ENCODE data around the gene OTOG.

Gene OTOG

GRCh38 chr11:17556999-17557398, 9.9 kb downstream of the OTOG start:
- Histone ChIP-seq H3K27me3 (ENCODE audit: control insufficient read depth in 5 of 5, insufficient read depth in 4 of 5, low read length in 5 of 5) (peaks cover 0 to 30% (median 18%) of the 10 kb centered on the region in 5 donors), H3K9me3 (ENCODE audit: control insufficient read depth in 5 of 5, low read length in 5 of 5) (no peaks in the 10 kb centered on the region), H3K27ac (ENCODE audit: low read depth, low read length) (no peak overlapping the region), H3K9ac (ENCODE audit: low read length in 5 of 5) (no peak overlapping the region), H3K36me3 (ENCODE audit: control insufficient read depth in 5 of 5, insufficient read depth in 5 of 5, low read length in 5 of 5) (no peaks in the 10 kb centered on the region), H3K4me3 (ENCODE audit: low read depth in 1 of 5, low read length in 5 of 5) (no peak overlapping the region), H3K4me1 (ENCODE audit: control insufficient read depth in 5 of 5, insufficient read depth in 5 of 5, low read length in 5 of 5) (no peaks in the 10 kb centered on the region)

- Histone ChIP-seq H3K9ac (ENCODE audit: low read length in 5 of 5) (no peak overlapping the region), H3K9me3 (ENCODE audit: control insufficient read depth in 5 of 5, low read length in 5 of 5) (no peaks in the 10 kb centered on the region), H3K36me3 (ENCODE audit: control insufficient read depth in 5 of 5, insufficient read depth in 5 of 5, low read length in 5 of 5) (no peaks in the 10 kb centered on the region), H3K27ac (ENCODE audit: low read depth, low read length) (no peak overlapping the region), H3K4me1 (ENCODE audit: control insufficient read depth in 5 of 5, insufficient read depth in 5 of 5, low read length in 5 of 5) (no peaks in the 10 kb centered on the region), H3K27me3 (ENCODE audit: control insufficient read depth in 5 of 5, insufficient read depth in 4 of 5, low read length in 5 of 5) (peaks cover 0 to 23% (median 18%) of the 10 kb centered on the region in 5 donors), H3K4me3 (ENCODE audit: low read depth in 1 of 5, low read length in 5 of 5) (no peak overlapping the region)
Measured at GRCh38 chr11:17558025-17558780, 11.1 kb downstream of the OTOG start.

GRCh38 chr11:17558916-17559315, 11.9 kb downstream of the OTOG start:
- H3K27ac ChIP-seq (ENCODE audit: low read depth, low read length), result no peak overlapping the region
- H3K4me3 ChIP-seq (ENCODE audit: low read depth in 1 of 5, low read length in 5 of 5), result no peak overlapping the region
- H3K4me1 ChIP-seq (ENCODE audit: control insufficient read depth in 5 of 5, insufficient read depth in 5 of 5, low read length in 5 of 5), result no peaks in the 10 kb centered on the region
- H3K36me3 ChIP-seq (ENCODE audit: control insufficient read depth in 5 of 5, insufficient read depth in 5 of 5, low read length in 5 of 5), result no peaks in the 10 kb centered on the region
- no peak overlapping the region for H3K9ac ChIP-seq (ENCODE audit: low read length in 5 of 5)
- H3K27me3 ChIP-seq (ENCODE audit: control insufficient read depth in 5 of 5, insufficient read depth in 4 of 5, low read length in 5 of 5), result peaks cover 0 to 20% (median 18%) of the 10 kb centered on the region in 5 donors
- H3K9me3 ChIP-seq (ENCODE audit: control insufficient read depth in 5 of 5, low read length in 5 of 5), result no peaks in the 10 kb centered on the region

- H3K36me3 ChIP-seq (ENCODE audit: control insufficient read depth in 5 of 5, insufficient read depth in 5 of 5, low read length in 5 of 5), result no peaks in the 10 kb centered on the region
Measured at GRCh38 chr11:17559341-17560087, 12.5 kb downstream of the OTOG start.

GRCh38 chr11:17560281-17561110, 13.4 kb downstream of the OTOG start:
- Histone ChIP-seq H3K9me3 (ENCODE audit: control insufficient read depth in 5 of 5, low read length in 5 of 5) (no peaks in the 10 kb centered on the region), H3K27me3 (ENCODE audit: control insufficient read depth in 5 of 5, insufficient read depth in 4 of 5, low read length in 5 of 5) (peaks cover 0 to 20% (median 15%) of the 10 kb centered on the region in 5 donors), H3K9ac (ENCODE audit: low read length in 5 of 5) (no peak overlapping the region), H3K4me3 (ENCODE audit: low read depth in 1 of 5, low read length in 5 of 5) (no peak overlapping the region), H3K36me3 (ENCODE audit: control insufficient read depth in 5 of 5, insufficient read depth in 5 of 5, low read length in 5 of 5) (no peaks in the 10 kb centered on the region), H3K4me1 (ENCODE audit: control insufficient read depth in 5 of 5, insufficient read depth in 5 of 5, low read length in 5 of 5) (no peaks in the 10 kb centered on the region), H3K27ac (ENCODE audit: low read depth, low read length) (no peak overlapping the region)

More at GRCh38 chr11:17559341-17560087, 12.5 kb downstream of the OTOG start:
- Histone ChIP-seq H3K9me3 (ENCODE audit: control insufficient read depth in 5 of 5, low read length in 5 of 5) (no peaks in the 10 kb centered on the region), H3K4me1 (ENCODE audit: control insufficient read depth in 5 of 5, insufficient read depth in 5 of 5, low read length in 5 of 5) (no peaks in the 10 kb centered on the region), H3K4me3 (ENCODE audit: low read depth in 1 of 5, low read length in 5 of 5) (no peak overlapping the region), H3K27me3 (ENCODE audit: control insufficient read depth in 5 of 5, insufficient read depth in 4 of 5, low read length in 5 of 5) (peaks cover 0 to 20% (median 16%) of the 10 kb centered on the region in 5 donors), H3K9ac (ENCODE audit: low read length in 5 of 5) (no peak overlapping the region), H3K27ac (ENCODE audit: low read depth, low read length) (no peak overlapping the region)

- H3K4me3 ChIP-seq (ENCODE audit: low read depth in 1 of 5, low read length in 5 of 5), result no peak overlapping the region
- peaks cover 0 to 20% (median 15%) of the 10 kb centered on the region in 5 donors for H3K27me3 ChIP-seq (ENCODE audit: control insufficient read depth in 5 of 5, insufficient read depth in 4 of 5, low read length in 5 of 5)
- no peaks in the 10 kb centered on the region for H3K4me1 ChIP-seq (ENCODE audit: control insufficient read depth in 5 of 5, insufficient read depth in 5 of 5, low read length in 5 of 5)
- H3K36me3 ChIP-seq (ENCODE audit: control insufficient read depth in 5 of 5, insufficient read depth in 5 of 5, low read length in 5 of 5), result no peaks in the 10 kb centered on the region
- no peak overlapping the region for H3K27ac ChIP-seq (ENCODE audit: low read depth, low read length)
- no peak overlapping the region for H3K9ac ChIP-seq (ENCODE audit: low read length in 5 of 5)
- no peaks in the 10 kb centered on the region for H3K9me3 ChIP-seq (ENCODE audit: control insufficient read depth in 5 of 5, low read length in 5 of 5)
Measured at GRCh38 chr11:17561111-17561415, 14.0 kb downstream of the OTOG start.

DNA sequence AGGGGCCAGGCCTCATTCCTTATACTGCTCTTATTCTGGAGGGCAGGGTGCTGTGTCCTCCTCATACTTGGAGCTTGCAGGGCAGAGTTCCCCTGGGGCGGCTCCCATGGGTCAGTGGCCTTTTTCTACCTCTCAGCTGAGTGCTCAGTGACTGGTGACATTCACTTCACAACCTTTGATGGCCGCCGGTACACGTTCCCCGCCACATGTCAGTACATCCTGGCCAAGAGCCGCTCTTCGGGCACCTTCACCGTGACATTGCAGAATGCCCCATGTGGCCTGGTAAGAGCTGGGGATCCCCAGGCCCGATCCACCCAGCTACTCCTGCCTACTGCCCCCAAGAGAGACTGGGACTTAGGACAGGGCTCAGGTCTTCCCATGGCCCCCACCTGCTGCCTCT, 14.5 kb downstream of the OTOG start:
- H3K9ac ChIP-seq (ENCODE audit: low read length in 5 of 5), result no peak overlapping the region
- no peaks in the 10 kb centered on the region for H3K36me3 ChIP-seq (ENCODE audit: control insufficient read depth in 5 of 5, insufficient read depth in 5 of 5, low read length in 5 of 5)
- no peaks in the 10 kb centered on the region for H3K4me1 ChIP-seq (ENCODE audit: control insufficient read depth in 5 of 5, insufficient read depth in 5 of 5, low read length in 5 of 5)
- no peaks in the 10 kb centered on the region for H3K9me3 ChIP-seq (ENCODE audit: control insufficient read depth in 5 of 5, low read length in 5 of 5)
- H3K27me3 ChIP-seq (ENCODE audit: control insufficient read depth in 5 of 5, insufficient read depth in 4 of 5, low read length in 5 of 5), result peaks cover 0 to 20% (median 15%) of the 10 kb centered on the region in 5 donors
- no peak overlapping the region for H3K4me3 ChIP-seq (ENCODE audit: low read depth in 1 of 5, low read length in 5 of 5)
- H3K27ac ChIP-seq (ENCODE audit: low read depth, low read length), result no peak overlapping the region

DNA sequence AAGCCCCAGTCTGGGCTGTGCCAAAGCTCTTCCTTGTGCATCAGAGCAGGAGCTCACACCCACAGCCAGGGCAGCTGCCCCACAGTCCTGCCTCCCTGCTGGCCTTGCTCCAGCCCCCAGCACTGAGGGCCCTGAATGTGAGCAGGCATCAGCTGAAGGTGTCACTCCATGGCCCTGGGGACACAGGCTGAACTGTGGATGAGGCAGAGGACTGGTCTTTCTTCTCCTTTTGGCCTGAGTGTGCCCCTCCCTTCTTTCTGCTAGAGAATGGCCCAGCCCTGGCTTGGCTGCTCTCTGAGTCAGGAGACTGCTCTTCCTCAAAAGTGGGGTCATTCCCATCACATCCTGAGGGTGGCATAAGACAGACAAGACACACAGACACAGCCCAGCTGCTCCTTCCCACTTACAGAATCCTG, 16.2 kb downstream of the OTOG start:
- H3K4me3 ChIP-seq (ENCODE audit: low read depth in 1 of 5, low read length in 5 of 5), result no peak overlapping the region

DNA sequence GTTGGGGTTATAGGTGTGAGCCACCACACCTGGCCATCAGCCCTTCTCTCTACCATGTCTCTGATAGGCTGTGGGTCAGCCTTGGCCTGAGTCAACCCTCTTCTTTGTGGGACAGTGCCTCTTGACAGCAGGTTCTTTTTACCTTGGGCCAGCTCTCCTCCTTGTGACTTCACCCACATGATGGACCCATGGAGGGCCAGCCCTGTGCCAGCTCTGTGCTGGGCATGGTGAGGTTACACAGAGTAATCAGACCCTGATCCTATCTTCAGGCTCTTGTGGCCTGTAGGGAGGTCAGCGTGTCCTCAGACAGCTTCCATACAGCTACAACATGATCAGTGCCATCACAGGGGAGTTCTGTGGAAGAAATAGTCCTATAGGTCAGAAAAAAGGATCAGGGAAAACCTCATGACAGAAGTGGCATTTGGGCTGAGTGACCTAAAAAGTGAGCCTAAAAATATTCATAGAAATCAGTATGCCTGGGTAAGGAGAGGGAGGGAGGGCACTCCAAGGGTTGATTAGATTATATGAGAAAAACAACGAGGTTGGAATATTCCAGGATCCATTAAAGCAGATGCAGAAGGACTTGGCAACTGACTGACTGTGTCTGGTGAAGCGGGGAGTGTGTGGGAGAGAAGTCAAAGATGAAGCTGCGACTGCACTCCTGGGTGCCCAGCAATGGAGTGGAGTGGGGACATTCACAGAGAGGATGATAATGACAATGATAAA, 17.1 kb downstream of the OTOG start:
- Histone ChIP-seq H3K4me1 (ENCODE audit: control insufficient read depth in 5 of 5, insufficient read depth in 5 of 5, low read length in 5 of 5) (no peaks in the 10 kb centered on the region), H3K36me3 (ENCODE audit: control insufficient read depth in 5 of 5, insufficient read depth in 5 of 5, low read length in 5 of 5) (no peaks in the 10 kb centered on the region), H3K9me3 (ENCODE audit: control insufficient read depth in 5 of 5, low read length in 5 of 5) (no peaks in the 10 kb centered on the region), H3K27me3 (ENCODE audit: control insufficient read depth in 5 of 5, insufficient read depth in 4 of 5, low read length in 5 of 5) (peaks cover 0 to 8% (median 5%) of the 10 kb centered on the region in 5 donors), H3K4me3 (ENCODE audit: low read depth in 1 of 5, low read length in 5 of 5) (no peak overlapping the region), H3K9ac (ENCODE audit: low read length in 5 of 5) (no peak overlapping the region), H3K27ac (ENCODE audit: low read depth, low read length) (no peak overlapping the region)

More for the DNA sequence above, 16.2 kb downstream of the OTOG start:
- H3K4me1 ChIP-seq (ENCODE audit: control insufficient read depth in 5 of 5, insufficient read depth in 5 of 5, low read length in 5 of 5), result no peaks in the 10 kb centered on the region
- no peaks in the 10 kb centered on the region for H3K36me3 ChIP-seq (ENCODE audit: control insufficient read depth in 5 of 5, insufficient read depth in 5 of 5, low read length in 5 of 5)
- no peak overlapping the region for H3K9ac ChIP-seq (ENCODE audit: low read length in 5 of 5)
- H3K9me3 ChIP-seq (ENCODE audit: control insufficient read depth in 5 of 5, low read length in 5 of 5), result no peaks in the 10 kb centered on the region
- no peak overlapping the region for H3K27ac ChIP-seq (ENCODE audit: low read depth, low read length)
- H3K27me3 ChIP-seq (ENCODE audit: control insufficient read depth in 5 of 5, insufficient read depth in 4 of 5, low read length in 5 of 5), result peaks cover 0 to 14% (median 9%) of the 10 kb centered on the region in 5 donors
